Muscle of arm (tissue), 12 donors: ENCODE measurements around the gene EGR2. TPM values are rescaled to one million over a fixed set of nuclear protein-coding genes. Genes with fewer than 3 reads are reported as not detected.
A peak's percentile ranks its signal among the peaks of the same experiment; 100 is the strongest.

Experiments used
- DNase-seq: peaks from one replicate; pipeline ENCODE4 v3.0.0-alpha.2; 2013
- polyA plus RNA-seq, 12 donors: library from polyadenylated mRNA; unstranded; fragments of 120-200 nt; gene quantifications; one replicate each; pipeline ENCODE4 v1.2.1, GENCODE V29; 2013; ENCODE audit not compliant: insufficient read length in 12 of 12

The EGR2 gene
- polyA plus RNA-seq, 12 donors: 1.8 to 15.3 (median 3.7) TPM; not detected in 2

- DNase-seq: peak; percentile 19
Observed at GRCh38 chr10:62819141-62819920, 3.2 kb upstream of the EGR2 start.

GRCh38 chr10:62818426-62819011, 2.4 kb upstream of the EGR2 start:
- DNase-seq: peak; percentile 4

GRCh38 chr10:62817766-62818425, 1.7 kb upstream of the EGR2 start:
- peak; percentile 77 for DNase-seq

GRCh38 chr10:62817121-62817765, 1.1 kb upstream of the EGR2 start:
- peak; percentile 70 for DNase-seq

GRCh38 chr10:62816076-62816330, 163 bp downstream of the EGR2 start:
- no peak for DNase-seq

GRCh38 chr10:62815381-62816075, 638 bp downstream of the EGR2 start:
- DNase-seq: peak; percentile 26

GRCh38 chr10:62814756-62815380, 1.3 kb downstream of the EGR2 start:
- DNase-seq: peak; percentile 21

GRCh38 chr10:62813981-62814380, 2.2 kb downstream of the EGR2 start:
- no peak for DNase-seq

- DNase-seq: no peak
Observed at GRCh38 chr10:62813453-62813852, 2.7 kb downstream of the EGR2 start.

- DNase-seq: no peak
Observed at GRCh38 chr10:62812672-62813439, 3.3 kb downstream of the EGR2 start.

- DNase-seq: no peak
Observed at GRCh38 chr10:62811159-62811875, 4.8 kb downstream of the EGR2 start.

GRCh38 chr10:62810156-62810902, 5.8 kb downstream of the EGR2 start:
- DNase-seq: no peak

GRCh38 chr10:62806251-62806650, 9.9 kb downstream of the EGR2 start:
- no peak for DNase-seq

- peak; percentile 21 for DNase-seq
Observed at GRCh38 chr10:62805231-62806099, 10.7 kb downstream of the EGR2 start.

GRCh38 chr10:62804356-62805230, 11.6 kb downstream of the EGR2 start, which contains the start of gene ADO:
ADO (plus strand) TSS chr10:62804720; CDS start chr10:62805060, 340 bp downstream.
- DNase-seq: peak; percentile 92

GRCh38 chr10:62803724-62804355, 12.3 kb downstream of the EGR2 start:
- no peak for DNase-seq

GRCh38 chr10:62801871-62802270, 14.3 kb downstream of the EGR2 start:
- DNase-seq: no peak
